Peyer's patch (tissue), 4 donors: Measurements from ENCODE around the gene UNC5A. TPM values are rescaled to one million over a fixed set of nuclear protein-coding genes. Genes with fewer than 3 reads are reported as not detected.

Experiments used
- DNase-seq, 3 donors: peaks; one replicate each; pipeline ENCODE4 v3.0.0-alpha.2; 2017 to 2019
- H3K27ac ChIP-seq, 4 donors: fragments of 200-600 bp; sonication (generic); one replicate each; pipeline ENCODE4 v1.5.1; 2016 to 2019
- H3K27me3 ChIP-seq, 2 donors: fragments of 200-600 bp; sonication (generic); one replicate each; pipeline ENCODE4 v1.5.1; 2019
- H3K36me3 ChIP-seq, 3 donors: fragments of 200-600 bp; sonication (generic); one replicate each; pipeline ENCODE4 v1.5.1; 2016 to 2019
- H3K4me1 ChIP-seq, 4 donors: fragments of 200-600 bp; sonication (generic); one replicate each; pipeline ENCODE4 v1.5.1; 2016 to 2019
- H3K4me3 ChIP-seq, 4 donors: fragments of 200-600 bp; sonication (generic); 1 replicate in 3 of 4; 2 replicates in 1 of 4; pipeline ENCODE4 v1.5.1; 2016 to 2019; ENCODE audit warnings: mild to moderate bottlenecking in 1 of 4
- H3K9me3 ChIP-seq, 4 donors: fragments of 200-600 bp; sonication (generic); one replicate each; pipeline ENCODE4 v1.5.1; 2016 to 2019; ENCODE audit warnings: mild to moderate bottlenecking in 1 of 4
- CTCF ChIP-seq, 6 experiments: fragments of 450-650 bp in 4 of 6; fragments of 200-600 bp in 2 of 6; sonication (generic) in 1 of 6; IDR thresholded peaks; one replicate each; pipeline ENCODE4 v1.5.1; 2017 to 2019; ENCODE audit warnings: antibody characterized with exemption in 6 of 6, mild to moderate bottlenecking in 3 of 6, moderate library complexity in 1 of 6
- POLR2A ChIP-seq, 2 donors: fragments of 450-650 bp; IDR thresholded peaks; one replicate each; pipeline ENCODE4 v1.5.1; 2017; ENCODE audit warnings: antibody characterized with exemption in 2 of 2, mild to moderate bottlenecking in 2 of 2, moderate library complexity in 2 of 2
- total RNA-seq, 4 donors: library from RNA; depleted of rRNA; stranded (reverse); fragments of >200 nt; gene quantifications; one replicate each; pipeline ENCODE4 v1.1.0, GENCODE V29; 2016

Gene UNC5A
- total RNA-seq, 4 donors from 2014 or later = 0.18 TPM; not detected in 3

DNA sequence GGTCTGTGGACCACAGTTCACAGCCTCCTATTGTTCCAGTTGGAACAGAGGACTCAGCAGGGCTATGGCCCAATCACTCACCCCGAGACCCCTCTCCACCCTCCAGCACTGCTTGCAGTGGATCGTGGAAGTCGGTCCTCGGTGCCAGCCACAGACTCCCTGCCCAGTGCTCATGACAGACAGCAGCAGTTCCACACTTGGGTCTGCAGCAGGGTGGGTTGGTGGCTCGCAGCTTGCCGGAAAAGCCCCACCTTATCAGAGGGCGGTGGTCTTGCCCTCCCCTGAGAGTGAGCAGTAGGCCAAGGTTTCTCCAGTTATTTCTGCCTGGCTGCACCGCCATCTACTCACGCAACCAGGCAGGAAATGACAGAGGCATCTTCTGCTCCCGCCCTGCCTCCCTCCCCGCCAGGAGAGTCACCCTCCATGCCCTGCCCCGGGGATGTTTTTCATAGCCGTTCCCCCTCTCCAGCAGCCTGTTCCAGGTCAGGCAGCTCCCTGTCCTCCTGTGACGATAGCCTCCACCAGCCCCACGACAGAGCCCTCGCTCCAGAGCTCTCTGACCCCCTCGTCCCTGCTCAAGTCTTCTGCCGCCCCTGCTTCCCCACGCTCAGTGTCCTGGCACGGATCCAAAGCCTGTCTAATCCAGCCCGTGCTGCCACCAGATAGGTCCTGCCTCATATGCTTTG, 34.5 kb downstream of the UNC5A start:
- Histone ChIP-seq H3K27me3 (no peaks in the 10 kb centered on the region), H3K27ac (no peak overlapping the region), H3K4me1 (no peaks in the 10 kb centered on the region), H3K9me3 (no peaks in the 10 kb centered on the region), H3K4me3 (no peak overlapping the region), H3K36me3 (no peaks in the 10 kb centered on the region)
- no peak for DNase-seq
- TF ChIP-seq POLR2A (IDR thresholded peaks at IDR 0.05) (no peak), CTCF (IDR thresholded peaks at IDR 0.05) (no peak)

DNA sequence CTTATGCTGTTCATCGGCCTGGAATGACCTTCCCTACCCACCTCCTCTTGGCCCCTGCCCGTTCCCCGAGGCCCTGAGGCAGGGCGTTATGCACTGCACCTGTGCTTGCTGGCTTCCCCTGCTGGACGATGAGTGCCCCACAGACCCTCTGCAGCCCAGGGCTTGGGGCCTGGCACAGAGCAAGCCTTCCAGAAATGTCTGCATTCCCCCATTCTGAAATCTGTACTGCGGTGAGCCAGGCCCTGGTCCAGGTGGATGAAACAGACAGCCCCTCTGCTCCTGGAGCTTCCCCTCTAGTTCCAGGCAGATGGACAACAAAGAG, 35.0 kb downstream of the UNC5A start:
- no peak overlapping the region for H3K4me3 ChIP-seq
- no peak for TF ChIP-seq POLR2A (IDR thresholded peaks at IDR 0.05)
- no peak for TF ChIP-seq CTCF (IDR thresholded peaks at IDR 0.05)
- H3K27ac ChIP-seq = no peak overlapping the region
- H3K27me3 ChIP-seq = no peaks in the 10 kb centered on the region
- DNase-seq = no peak
- H3K4me1 ChIP-seq = no peaks in the 10 kb centered on the region
- no peaks in the 10 kb centered on the region for H3K36me3 ChIP-seq
- no peaks in the 10 kb centered on the region for H3K9me3 ChIP-seq

DNA sequence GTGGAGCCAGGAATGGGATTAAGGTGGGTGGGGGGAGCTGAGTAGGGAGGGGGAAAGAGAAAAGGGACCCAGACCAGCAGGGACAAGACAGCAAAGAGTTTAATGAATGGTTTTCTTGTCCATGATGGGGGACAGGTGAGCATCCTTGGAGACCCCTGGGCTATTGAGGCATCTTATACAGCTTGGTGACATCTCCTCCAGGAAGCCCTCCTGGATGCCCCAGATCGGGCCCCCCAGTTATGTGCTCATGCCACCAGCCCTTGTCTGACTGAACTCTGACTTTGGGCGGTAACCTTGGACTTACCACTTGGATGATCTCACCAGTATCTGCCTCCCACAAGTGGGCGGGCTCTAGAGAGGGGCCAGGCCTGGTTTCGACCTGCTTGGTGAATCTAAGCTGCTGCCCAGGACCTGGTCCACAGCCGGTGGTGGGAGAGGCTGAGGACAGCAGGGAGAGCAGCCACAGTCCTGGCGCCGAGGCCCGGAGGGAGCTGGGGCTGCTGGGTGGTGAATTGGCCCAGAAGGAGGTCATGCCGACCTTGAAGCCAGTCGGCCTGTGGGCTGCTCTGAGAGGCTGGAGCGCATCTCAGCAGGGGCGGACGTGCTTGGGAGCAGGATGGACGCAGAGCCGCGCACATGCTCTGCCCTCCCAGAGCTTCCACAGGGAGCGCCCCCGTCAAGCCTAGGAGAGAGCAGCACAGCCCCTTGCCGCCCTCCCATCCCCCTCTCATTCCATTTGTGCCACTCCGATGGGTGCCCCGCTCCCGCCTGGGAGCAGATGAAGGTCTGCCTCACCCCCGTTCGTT, 36.2 kb downstream of the UNC5A start:
- Histone ChIP-seq H3K4me1 (no peaks in the 10 kb centered on the region), H3K27ac (no peak overlapping the region), H3K36me3 (no peaks in the 10 kb centered on the region), H3K9me3 (no peaks in the 10 kb centered on the region), H3K27me3 (no peaks in the 10 kb centered on the region), H3K4me3 (no peak overlapping the region)
- TF ChIP-seq CTCF (IDR thresholded peaks at IDR 0.05) (no peak), POLR2A (IDR thresholded peaks at IDR 0.05) (no peak)
- DNase-seq = no peak

GRCh38 chr5:176847148-176847547, 36.8 kb downstream of the UNC5A start:
- no peak for TF ChIP-seq POLR2A (IDR thresholded peaks at IDR 0.05)
- TF ChIP-seq CTCF (IDR thresholded peaks at IDR 0.05) = no peak
- Histone ChIP-seq H3K4me1 (no peaks in the 10 kb centered on the region), H3K27ac (no peak overlapping the region), H3K27me3 (no peaks in the 10 kb centered on the region), H3K4me3 (no peak overlapping the region), H3K9me3 (no peaks in the 10 kb centered on the region), H3K36me3 (no peaks in the 10 kb centered on the region)
- no peak for DNase-seq

DNA sequence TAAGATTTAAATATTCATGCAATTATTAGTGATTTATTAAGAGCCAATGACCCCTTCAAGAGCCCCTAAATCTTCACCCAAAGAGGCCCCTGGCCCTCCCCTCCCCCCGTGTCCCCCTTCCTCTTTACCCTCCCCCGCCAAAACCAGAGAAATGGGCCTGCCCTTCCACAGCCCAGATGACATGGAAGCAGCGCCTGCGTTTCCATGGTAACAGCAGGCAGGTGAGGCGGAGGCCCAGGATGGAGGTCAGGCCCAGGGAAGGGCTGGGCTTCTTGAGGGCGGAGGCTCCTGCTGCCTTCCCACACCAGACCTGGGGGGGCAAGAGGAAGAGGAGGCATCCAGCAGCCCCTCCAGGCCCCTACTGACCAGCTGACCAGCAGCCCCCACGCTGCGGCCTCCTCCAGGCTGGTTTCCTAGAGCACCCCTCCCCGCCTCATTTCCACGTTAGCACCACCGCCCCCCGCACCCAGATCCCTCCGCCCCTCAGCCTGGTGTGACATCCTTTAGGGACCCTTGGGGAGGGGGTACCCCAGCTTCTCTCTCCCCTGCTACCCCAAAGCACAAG, 37.4 kb downstream of the UNC5A start:
- no peaks in the 10 kb centered on the region for H3K36me3 ChIP-seq
- no peak for DNase-seq
- no peaks in the 10 kb centered on the region for H3K9me3 ChIP-seq
- TF ChIP-seq POLR2A (IDR thresholded peaks at IDR 0.05) = no peak
- TF ChIP-seq CTCF (IDR thresholded peaks at IDR 0.05) = no peak
- H3K27me3 ChIP-seq = no peaks in the 10 kb centered on the region
- no peak overlapping the region for H3K4me3 ChIP-seq
- H3K4me1 ChIP-seq = no peaks in the 10 kb centered on the region
- no peak overlapping the region for H3K27ac ChIP-seq
